Stimulated activated CD8-positive, alpha-beta memory T cell treated with anti-CD3 and anti-CD28 coated beads, Interleukin-7, amount 100 ng/mL, for 4 hours (primary cell): ENCODE data around the gene THRB.

Experiments used
- DNase-seq, 2 donors: peaks; one replicate each; pipeline ENCODE4 v3.0.0-alpha.2; 2020; ENCODE audit warnings: low read depth in 2 of 2

THRB gene

DNA sequence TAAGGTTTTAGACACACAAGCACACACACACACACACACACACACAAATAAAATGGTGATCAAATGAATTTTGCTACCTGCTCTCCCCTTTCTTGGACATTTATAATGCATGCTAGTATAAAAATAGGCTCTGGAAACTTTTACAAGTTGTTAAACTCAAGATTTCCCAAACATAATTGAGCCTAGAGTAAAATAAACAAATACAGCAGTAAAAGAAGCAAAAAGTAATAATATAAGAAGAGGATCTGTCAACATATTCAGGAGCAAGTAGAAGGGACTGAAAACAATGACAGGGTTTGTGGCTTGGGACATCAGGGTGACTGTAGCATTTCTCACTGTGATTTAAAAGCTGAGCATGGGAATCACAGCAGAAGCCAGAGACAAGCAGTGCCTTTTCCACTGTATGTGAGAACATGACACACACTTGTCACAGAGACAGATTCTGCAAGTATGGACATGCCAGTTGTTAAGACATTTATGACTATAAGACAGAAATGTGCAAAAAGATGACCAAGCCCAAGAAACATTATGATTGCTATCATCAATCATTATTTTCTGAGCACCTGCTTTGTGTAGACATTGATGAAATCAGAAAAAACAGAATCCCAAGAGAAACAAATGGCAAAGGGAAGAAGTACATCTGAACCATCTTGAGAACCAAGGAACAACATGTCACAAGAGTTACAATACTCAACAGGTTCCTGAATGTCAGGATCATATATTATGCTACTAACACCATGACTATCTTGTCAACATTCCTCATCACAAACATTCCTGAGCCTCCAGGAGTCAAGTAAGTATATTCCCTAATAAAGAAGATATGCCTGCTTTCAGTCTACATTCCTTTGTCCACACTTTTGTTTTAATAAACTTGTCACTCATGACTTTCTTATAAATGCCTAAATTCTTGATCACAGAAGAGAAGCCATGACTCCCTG is 7.1 kb downstream of the THRB start:
- no peak for DNase-seq

DNA sequence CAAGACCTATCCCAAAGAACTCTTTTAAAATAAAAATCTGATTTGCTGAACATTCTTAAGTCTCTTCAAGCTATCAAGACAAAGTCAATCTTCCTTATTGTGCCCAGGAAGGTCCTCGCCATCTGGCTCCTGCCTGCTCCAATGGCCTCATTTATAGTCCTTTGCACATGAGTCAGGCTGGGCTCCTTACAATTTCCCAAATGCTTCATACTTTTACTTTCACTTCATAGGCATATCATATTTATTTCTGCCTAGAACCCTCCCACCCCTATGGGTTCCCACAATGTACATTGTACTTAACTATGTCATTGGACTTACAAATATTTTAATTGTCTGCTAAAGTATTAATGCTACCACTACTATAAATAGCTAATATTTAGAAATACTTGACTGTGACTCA is 9.1 kb downstream of the THRB start:
- no peak for DNase-seq

DNA sequence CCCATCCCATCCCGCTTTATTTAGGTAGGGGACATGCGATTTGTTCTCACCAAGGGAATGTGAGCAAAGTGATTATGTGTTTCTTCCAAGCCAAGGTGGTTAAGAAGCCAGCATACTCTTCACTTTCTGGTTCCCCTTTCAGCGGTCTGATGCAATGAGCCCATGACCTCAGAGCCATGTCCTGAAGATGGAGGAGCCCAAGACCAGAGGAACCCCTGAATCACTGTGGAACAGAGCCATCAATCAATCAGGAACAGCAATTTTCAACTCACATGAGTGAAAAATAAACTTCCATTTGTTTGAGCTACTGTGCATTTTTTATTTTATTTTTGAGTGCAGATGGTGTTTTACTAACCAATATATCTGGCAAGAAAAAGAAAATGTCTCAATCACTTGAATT is 10.8 kb downstream of the THRB start:
- DNase-seq = no peak

DNA sequence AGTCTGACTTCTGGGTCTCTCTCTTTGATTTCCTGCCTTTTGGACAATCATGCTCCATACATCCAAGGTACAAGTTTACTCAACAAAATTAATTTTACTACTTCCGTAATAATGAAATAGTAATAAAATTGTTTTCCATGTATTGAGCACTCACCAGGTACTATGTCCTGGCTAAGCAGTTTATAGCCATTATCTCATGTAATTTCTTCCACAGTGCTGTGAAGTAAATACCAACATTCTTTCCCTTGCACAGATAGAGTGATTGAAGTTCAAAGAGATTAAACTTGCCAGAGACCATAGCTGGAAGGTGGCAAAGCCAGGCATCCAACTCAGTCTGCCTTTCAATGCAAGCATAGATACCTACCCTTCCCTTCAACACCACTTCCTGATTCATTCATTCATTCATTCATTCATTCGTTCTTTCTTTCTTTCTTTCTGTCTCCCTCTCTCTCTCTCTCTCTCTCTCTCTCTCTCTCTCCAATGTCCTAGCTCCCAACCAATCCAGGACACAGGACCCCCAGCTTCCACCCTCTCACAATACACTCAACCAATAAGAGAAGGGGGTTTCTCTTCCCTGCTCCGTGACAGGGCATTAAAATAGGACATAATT is 12.4 kb downstream of the THRB start:
- no peak for DNase-seq

DNA sequence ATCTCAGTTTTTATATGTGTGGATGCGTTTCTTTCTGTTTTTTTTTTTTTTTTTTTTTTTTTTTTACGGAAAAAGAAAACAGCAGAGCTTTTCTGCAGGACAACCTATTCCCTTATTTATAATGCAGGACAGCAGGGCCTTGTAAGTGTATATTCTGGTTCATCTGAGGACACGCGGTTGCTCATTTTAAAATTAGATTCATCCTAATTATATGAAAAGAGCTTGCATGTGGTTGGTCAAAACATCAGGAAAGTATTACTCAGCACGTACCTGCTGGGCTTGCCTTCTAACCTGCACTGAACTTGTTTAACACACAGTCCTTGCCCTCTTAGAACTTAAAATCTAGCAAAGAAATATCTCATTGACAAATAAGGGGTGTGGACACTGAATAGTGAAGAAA is 13.5 kb downstream of the THRB start:
- no peak for DNase-seq

DNA sequence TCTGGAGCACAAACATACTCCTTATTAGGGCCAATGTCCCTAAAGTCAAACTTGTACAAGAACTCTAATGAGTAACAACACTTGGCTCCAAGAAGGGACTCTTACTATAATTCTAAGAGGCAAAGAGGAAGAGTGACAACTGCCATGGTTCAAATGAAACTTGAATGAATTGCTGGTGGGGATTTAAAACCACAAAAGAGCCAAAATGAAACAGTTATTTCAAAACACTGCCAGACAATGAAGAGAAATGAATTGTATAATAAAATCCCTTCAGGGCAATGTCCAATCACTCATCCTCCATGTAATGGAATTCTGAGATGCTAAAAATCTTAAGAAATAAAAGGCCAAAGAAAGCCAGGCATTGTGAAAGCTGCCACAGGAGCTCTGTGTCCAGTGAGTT is 14.2 kb downstream of the THRB start:
- DNase-seq = no peak

DNA sequence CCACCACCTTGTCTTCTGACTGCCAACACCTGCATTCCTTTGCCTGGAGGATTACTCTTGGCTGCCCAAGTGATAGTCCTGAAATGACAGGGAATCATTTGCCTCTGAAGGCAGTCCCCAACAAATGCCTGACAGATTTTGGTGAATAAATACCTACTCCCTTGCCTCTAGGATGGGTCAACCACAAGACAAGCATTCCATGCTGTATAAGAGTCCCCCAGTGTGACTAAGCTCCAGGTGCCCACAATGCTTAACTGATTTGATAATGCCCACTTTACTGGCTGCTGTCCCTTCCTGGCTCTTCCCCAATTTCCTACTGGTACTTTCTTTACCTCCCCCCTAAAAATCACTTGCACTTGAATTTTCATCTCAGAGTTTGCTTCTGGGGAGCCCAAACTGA is 14.8 kb downstream of the THRB start:
- no peak for DNase-seq

DNA sequence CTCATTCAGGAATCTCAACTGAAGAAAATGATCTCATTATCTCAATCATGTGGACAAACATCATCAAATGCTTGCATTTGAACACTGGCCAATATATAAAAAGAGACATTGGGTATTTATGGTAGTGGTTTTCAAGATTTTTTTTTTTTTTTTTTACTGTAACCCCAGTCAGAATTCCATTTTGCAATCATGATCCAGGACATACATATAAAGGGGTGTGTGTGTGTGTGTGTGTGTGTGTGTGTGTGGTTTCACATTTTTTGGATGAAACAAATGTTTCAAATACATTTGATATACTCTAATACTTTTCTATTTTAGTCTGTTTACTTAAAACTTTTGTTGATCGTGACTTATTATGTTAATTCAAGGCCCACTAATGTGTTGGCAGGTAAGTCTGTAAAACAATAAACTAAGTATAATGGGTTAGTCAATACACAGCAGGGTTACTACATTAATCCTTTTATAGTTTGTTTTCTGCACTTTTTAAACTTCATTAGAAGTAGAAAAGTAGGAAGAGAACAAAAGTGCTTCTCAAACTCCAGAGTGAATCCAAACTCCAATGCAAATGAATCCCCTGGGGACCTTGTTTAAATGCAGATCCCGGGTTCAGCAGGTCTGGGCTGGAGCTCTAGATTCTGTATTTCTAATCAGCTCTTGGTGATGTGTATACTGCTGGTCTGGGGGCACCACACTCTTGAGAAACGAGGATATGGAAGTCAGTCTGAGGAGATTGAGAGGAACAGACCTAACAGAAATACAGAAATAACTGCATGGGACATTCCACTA is 17.6 kb downstream of the THRB start:
- DNase-seq = no peak

DNA sequence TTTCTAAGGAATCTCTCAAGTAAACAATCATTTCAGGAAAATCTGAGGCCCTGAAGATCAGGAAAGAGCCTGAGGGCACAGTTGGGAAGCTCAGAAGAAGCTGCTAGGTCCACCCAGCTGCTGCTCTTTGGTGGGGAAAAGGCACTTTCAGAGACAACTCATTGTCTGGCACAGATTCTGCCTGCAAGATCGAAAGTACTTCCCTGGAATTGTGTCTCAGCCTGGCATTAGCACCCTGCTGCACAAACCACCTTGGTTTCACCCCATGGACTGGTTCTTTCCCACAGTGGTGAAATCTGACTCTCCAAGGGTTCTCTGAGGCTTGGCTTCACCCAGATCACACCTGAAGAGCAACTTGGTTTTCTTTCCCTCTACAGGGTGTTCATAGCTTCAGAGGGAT is 18.7 kb downstream of the THRB start:
- DNase-seq = no peak

DNA sequence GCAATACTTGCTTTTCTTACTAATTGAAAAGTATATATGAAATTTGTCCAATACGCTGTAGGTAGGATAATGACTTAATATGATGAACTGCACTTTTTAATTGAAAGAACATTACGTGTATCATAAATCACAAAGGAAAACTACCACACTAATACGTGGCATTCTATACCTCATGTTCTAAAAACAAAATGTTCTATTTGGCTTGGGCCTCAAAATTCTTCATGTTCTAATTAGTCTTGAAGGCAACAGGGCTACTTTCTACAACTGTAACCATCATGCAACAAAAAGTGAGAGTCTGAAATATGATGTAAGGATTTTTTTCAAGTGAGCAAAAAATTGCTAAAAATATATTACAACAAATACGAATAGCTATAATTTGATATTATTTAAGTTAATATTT is 19.8 kb downstream of the THRB start:
- DNase-seq = no peak

DNA sequence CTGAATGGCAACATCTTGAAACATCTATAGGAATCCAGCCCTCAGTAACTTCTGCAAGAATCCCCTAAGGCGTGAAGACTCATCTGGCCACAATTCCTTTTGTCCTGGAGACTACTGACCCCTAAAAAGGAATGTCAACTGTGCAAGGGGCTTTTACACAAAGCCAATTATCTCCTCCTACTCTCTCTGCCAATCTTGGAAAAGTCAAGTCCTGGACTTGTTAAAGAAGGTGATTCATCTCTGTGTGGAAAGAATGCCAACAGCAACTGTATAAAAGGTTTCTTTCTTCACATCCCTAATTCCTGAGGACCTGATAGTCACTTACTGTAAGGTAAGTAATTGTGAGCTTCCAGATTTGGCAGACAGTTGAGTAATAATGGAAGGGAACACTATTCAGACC is 22.3 kb downstream of the THRB start:
- DNase-seq = no peak

DNA sequence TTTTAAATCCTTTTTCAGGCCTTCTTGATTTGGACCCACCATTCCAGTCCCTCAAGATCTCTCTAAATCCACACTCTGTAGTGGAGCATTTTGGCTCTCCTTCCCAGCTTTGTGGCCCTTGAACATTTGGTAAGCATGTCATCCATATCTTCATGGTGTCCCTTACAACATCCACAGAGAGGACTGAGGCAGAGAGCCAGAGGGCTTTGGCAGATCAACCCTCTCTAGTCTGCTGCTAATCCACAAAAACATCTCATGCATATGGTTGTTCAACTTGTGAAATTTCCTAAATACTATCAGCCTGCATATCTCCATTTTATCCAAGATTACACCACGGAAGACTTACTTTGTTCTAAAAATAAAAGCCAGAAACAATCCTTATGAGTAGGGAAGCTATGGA is 23.2 kb downstream of the THRB start:
- DNase-seq = no peak

DNA sequence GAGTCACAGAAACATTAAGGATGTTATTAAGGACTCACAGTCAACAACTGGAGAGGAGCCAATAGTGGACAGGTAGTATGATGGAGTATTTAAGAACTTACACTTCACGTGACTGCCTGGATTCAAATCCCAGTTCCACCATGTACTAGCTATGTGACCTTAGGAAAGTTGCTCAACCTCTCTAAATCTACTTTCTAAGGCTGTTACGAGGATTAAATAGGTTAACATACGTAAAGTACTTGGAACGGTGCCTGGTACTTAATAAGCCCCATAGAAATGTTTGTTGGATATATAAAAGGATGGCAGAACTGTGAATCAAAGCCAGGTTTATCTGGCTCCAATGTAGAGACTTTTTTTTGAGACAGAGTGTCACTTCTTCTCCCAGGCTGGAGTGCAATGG is 24.4 kb downstream of the THRB start:
- no peak for DNase-seq

DNA sequence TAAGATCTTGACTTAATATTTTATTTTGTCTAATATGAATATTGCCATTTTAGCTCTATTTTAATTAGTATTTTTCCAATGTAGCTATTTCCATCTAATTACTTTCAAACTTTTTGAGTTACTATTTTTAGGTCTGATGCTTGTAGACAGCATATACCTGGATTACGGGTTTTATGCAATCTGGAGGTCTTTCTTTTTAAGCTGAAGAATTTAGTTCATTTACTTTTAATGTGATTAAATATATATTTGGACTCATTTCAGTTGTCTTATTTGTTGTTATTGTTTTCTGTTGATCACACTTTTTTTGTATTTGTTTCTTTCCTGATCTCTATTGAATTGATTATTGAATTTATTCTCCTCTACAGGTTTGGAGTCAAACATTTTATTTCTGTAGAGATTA is 30.3 kb downstream of the THRB start:
- DNase-seq = no peak

DNA sequence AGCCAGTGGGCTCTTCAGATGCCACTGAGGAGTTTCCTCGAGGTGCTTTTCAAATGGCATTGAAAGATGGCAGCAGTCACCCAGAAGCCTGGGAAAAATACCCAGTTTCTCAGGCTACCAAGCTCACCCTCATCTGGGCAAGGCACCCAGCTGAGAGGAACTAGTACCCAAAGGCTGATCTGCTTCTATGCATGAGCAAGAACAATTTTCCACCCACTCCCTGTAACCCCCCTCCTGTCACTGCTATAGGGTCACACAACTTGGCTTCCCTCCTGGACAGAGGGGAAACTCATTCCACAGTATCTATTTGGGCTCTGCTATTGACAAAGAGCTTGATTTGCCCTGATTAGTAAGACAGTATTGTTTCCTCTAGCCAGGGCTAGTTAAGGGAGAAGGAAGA is 31.9 kb downstream of the THRB start:
- DNase-seq = no peak

DNA sequence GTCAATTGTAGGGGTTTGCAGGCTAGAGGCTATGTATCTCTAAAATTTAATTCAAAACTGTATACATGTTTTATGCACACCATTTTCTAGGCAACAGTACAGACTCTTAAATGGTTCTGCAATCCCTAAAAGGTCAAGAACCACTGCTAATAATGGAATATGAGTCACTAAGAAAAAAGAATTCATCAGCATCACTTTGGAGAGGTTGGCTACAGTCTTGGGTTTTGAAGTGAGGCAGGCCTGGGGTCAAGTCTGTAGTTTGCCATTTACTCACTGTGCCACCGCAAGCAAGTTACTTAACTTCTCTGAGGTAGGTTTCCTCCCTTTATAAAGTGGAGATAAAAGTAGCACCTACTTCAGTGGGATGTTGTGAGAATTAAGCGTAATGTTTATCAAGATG is 33.7 kb downstream of the THRB start:
- no peak for DNase-seq

DNA sequence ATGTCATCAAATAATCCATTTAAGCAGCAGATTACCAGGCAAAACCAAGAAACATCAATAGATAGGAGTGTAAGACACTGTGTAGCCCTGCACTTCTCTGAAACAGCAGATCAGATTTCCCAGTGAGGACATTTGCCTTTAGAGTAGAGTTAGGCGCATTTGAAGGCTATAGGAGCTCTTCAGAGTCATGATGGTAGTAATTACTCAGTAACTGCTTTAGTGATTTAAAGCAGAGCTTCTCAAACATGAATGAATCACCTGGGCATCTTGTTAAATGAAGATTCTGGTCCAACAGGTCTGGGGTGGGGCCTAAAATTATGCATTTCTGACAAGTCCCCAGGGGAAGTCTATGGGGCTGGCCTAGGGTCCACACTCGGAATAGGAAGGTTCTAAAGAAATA is 36.9 kb downstream of the THRB start:
- DNase-seq = no peak

DNA sequence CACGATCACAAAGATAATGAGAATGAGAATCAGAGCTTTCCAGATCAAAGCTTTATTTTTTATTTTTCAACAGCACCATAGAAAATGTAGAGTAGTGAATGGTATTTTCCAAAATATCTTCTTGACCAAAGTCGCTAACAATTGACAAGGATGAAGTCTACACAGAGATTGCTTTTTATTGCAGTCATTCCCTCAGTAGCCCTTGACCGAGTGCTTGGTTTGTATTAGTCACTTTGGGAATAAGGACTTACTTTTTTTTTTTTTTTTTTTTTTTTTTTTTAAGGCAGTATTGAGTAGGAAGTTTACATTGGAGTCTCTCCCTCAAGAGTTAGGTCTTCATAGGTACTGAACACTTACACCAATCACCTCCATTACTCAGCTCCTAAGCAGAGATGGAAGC is 39.8 kb downstream of the THRB start:
- no peak for DNase-seq

DNA sequence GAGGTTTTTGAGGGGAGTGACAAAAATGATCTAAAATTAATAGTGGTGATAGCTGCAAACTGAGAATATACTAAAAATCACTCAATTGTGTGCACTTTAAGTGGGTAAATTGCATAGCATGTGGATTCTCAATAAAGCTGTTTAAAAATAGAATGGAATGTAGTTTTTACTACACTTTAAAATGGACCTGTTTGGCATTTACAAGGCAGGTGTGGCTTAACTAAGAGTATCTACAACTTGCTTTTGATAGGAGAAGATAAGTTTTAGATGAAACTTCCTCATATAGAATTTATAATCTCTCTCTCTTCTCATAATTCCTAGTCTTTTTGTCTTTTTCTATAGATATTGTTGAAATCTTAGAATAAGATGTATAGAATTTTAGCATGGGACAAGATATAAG is 40.3 kb downstream of the THRB start:
- no peak for DNase-seq

DNA sequence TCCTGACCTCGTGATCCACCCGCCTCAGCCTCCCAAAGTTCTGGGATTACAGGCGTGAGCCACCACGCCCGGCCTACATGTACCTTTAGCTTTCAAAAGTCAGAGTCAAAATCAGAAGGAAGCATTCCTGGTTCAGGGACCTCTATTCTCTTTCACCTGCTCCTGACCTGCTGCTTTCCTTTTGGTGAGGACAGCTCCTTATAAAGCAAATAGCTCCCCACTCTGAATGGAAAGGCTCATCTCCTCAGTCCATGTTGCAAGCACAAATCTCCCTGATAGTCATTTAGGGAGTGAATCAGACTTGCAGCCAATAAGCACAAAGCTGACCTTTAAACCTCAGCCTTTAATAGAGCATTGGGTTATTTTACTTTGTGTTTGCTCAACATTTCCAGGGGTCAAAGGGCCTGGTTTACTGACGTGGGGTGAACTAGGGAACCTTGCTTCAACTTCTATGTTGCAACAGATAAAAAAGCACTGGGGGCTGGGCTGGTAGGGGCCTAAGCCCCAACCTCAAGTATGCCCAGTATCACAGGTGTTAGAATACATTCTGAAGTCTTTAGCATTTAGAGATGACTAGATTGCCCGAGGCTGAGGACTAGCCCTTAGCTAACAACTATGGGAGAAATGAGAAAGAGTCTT is 43.1 kb downstream of the THRB start:
- no peak for DNase-seq

DNA sequence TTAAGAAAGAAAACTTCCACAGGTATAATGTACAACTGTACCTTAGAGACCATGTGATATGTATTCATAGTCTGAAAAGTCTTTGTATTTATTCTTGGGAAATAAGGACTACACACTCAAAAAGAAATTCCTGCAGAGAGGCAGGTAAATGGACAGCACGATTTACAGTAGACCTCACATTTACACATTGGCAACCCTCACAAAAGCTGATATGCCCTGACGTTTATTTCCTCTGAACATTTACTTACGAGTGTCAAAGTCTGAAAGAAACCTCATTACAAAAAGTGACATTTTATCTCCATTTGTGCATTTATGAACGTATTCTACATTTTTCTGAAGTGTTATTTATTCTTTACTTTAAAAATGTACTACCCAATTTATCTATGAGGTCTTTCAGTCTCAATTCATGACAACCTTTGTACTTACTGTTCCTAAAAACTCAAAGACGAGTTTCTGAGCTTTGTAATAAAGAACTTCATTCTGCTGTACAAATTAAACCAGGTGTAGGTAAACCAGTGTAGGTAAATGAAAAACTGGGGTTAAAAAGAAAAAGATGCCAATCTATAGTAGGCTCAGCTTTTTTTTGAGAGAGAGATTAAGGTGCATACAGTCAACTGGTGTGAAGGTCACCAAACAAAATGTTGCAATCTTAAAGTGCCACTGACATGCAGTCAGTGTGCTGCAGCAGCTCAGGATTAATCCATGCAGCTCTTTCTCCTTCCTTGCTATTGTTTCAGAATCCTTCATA is 44.3 kb downstream of the THRB start:
- DNase-seq = no peak

DNA sequence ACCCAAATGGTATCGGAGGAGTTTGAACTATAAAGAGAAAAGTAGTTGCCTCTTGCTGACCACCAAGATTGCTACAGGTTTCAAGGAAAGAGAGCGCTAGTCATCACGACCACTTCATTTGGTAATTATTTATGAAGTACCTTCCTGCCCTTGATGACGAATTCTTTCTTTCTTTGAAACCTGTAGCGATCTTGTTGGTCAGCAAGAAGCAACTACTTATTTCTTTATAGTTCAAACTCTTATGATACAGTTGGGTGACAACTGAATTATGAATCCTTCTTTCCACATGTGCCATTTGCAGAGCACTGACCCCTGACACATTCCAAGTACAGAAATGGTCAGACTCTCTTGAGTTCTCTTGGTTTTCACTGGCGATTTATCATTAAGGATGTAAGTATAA is 46.8 kb downstream of the THRB start:
- DNase-seq = no peak
